ENCODE measurements around the gene TSPO2. TPM values are rescaled to one million over a fixed set of nuclear protein-coding genes. Genes with fewer than 3 reads are reported as not detected.

The TSPO2 gene
- total RNA-seq, 1 experiment from 2014 or later, result not detected

GRCh38 chr6:41073203-41073967 lies 31.1 kb downstream of the TSPO2 start:
- peak; percentile 87 for DNase-seq (ENCODE audit: low spot score)
- POLR2A ChIA-PET (ENCODE audit: low non-redundant PET), result no interaction called here

GRCh38 chr6:41073968-41074691 lies 31.9 kb downstream of the TSPO2 start:
- CTCF ChIA-PET, result no interaction called here
- DNase-seq (ENCODE audit: low spot score), result peak; percentile 37
- TSS peak; percentile 70 for BruUV-seq (replicated peaks)
- peaks cover 28% of the 10 kb centered on the region for H3K4me1 ChIP-seq (ENCODE audit: insufficient read depth, low read length, poor library complexity, severe bottlenecking)
- peak overlapping the region; percentile 100 for H3K27ac ChIP-seq (ENCODE audit: low read depth, low read length, poor library complexity, severe bottlenecking)
- TF ChIP-seq, protein P1, sequence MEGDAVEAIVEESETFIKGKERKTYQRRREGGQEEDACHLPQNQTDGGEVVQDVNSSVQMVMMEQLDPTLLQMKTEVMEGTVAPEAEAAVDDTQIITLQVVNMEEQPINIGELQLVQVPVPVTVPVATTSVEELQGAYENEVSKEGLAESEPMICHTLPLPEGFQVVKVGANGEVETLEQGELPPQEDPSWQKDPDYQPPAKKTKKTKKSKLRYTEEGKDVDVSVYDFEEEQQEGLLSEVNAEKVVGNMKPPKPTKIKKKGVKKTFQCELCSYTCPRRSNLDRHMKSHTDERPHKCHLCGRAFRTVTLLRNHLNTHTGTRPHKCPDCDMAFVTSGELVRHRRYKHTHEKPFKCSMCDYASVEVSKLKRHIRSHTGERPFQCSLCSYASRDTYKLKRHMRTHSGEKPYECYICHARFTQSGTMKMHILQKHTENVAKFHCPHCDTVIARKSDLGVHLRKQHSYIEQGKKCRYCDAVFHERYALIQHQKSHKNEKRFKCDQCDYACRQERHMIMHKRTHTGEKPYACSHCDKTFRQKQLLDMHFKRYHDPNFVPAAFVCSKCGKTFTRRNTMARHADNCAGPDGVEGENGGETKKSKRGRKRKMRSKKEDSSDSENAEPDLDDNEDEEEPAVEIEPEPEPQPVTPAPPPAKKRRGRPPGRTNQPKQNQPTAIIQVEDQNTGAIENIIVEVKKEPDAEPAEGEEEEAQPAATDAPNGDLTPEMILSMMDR (conservative IDR thresholded peaks at IDR 0.05; ENCODE audit: low read depth, low read length), result no peak
- no peak for TF ChIP-seq EZH2 (IDR thresholded peaks at IDR 0.05; ENCODE audit: borderline replicate concordance, low read depth, low read length, poor library complexity, severe bottlenecking)
- no peaks in the 10 kb centered on the region for H3K9me3 ChIP-seq (ENCODE audit: low read depth, low read length, poor library complexity, severe bottlenecking)
- intact Hi-C loops (cut with micrococcal nuclease; ENCODE audit: unreplicated experiment), result loop anchor here (5.0 kb wide), 1 partner anchor 243 kb away; no protein-coding TSS in a partner anchor
- POLR2A ChIA-PET (ENCODE audit: low non-redundant PET), result no interaction called here
- no peaks in the 10 kb centered on the region for H3K27me3 ChIP-seq (replicated peaks; ENCODE audit: insufficient read depth, low read depth, low read length, poor library complexity)
- peak overlapping the region; percentile 91 for H3K4me3 ChIP-seq (ENCODE audit: low read depth, low read length, poor library complexity, severe bottlenecking)
- H3K36me3 ChIP-seq (ENCODE audit: insufficient read depth, low read length, poor library complexity, severe bottlenecking), result peaks cover 3% of the 10 kb centered on the region

More at GRCh38 chr6:41073203-41073967, 31.1 kb downstream of the TSPO2 start:
- Histone ChIP-seq H3K4me1 (ENCODE audit: insufficient read depth, low read length, poor library complexity, severe bottlenecking) (peaks cover 28% of the 10 kb centered on the region), H3K27ac (ENCODE audit: low read depth, low read length, poor library complexity, severe bottlenecking) (peak overlapping the region; percentile 100), H3K9me3 (ENCODE audit: low read depth, low read length, poor library complexity, severe bottlenecking) (no peaks in the 10 kb centered on the region), H3K36me3 (ENCODE audit: insufficient read depth, low read length, poor library complexity, severe bottlenecking) (no peaks in the 10 kb centered on the region), H3K4me3 (ENCODE audit: low read depth, low read length, poor library complexity, severe bottlenecking) (peak overlapping the region; percentile 91), H3K27me3 (replicated peaks; ENCODE audit: insufficient read depth, low read depth, low read length, poor library complexity) (no peaks in the 10 kb centered on the region)
- CTCF ChIA-PET, result interaction anchor here (1.0 kb wide), 1 partner anchor 246 kb away, joined by 4 read pairs; no protein-coding TSS in a partner anchor
- intact Hi-C loops (cut with micrococcal nuclease; ENCODE audit: unreplicated experiment), result loop anchor here (5.0 kb wide), 1 partner anchor 244 kb away; no protein-coding TSS in a partner anchor
- no TSS peak for BruUV-seq (replicated peaks)
- TF ChIP-seq, protein P1 (conservative IDR thresholded peaks at IDR 0.05; ENCODE audit: low read depth, low read length), result no peak; the same call in 1 of the 2 replicates
- TF ChIP-seq EZH2 (IDR thresholded peaks at IDR 0.05; ENCODE audit: borderline replicate concordance, low read depth, low read length, poor library complexity, severe bottlenecking), result no peak

GRCh38 chr6:41074692-41075436 lies 32.6 kb downstream of the TSPO2 start:
- POLR2A ChIA-PET (ENCODE audit: low non-redundant PET), result no interaction called here
- Histone ChIP-seq H3K27ac (ENCODE audit: low read depth, low read length, poor library complexity, severe bottlenecking) (peak overlapping the region; percentile 100), H3K4me3 (ENCODE audit: low read depth, low read length, poor library complexity, severe bottlenecking) (peak overlapping the region; percentile 91), H3K36me3 (ENCODE audit: insufficient read depth, low read length, poor library complexity, severe bottlenecking) (peaks cover 11% of the 10 kb centered on the region), H3K9me3 (ENCODE audit: low read depth, low read length, poor library complexity, severe bottlenecking) (no peaks in the 10 kb centered on the region), H3K4me1 (ENCODE audit: insufficient read depth, low read length, poor library complexity, severe bottlenecking) (peaks cover 28% of the 10 kb centered on the region), H3K27me3 (replicated peaks; ENCODE audit: insufficient read depth, low read depth, low read length, poor library complexity) (no peaks in the 10 kb centered on the region)
- DNase-seq (ENCODE audit: low spot score), result no peak
- no peak for TF ChIP-seq EZH2 (IDR thresholded peaks at IDR 0.05; ENCODE audit: borderline replicate concordance, low read depth, low read length, poor library complexity, severe bottlenecking)
- TF ChIP-seq, protein P1 (conservative IDR thresholded peaks at IDR 0.05; ENCODE audit: low read depth, low read length), result no peak
- CTCF ChIA-PET, result no interaction called here
- intact Hi-C loops (cut with micrococcal nuclease; ENCODE audit: unreplicated experiment), result loop anchor here (5.0 kb wide), 1 partner anchor 242 kb away; no protein-coding TSS in a partner anchor
- no TSS peak for BruUV-seq (replicated peaks)
